ENCODE measurements around the gene EPDR1.
"Not testable (repeated sequence)": the region's sequence is repeated elsewhere in the genome, so short reads cannot be mapped to it uniquely, and the experiment has no call there.

The EPDR1 gene

DNA sequence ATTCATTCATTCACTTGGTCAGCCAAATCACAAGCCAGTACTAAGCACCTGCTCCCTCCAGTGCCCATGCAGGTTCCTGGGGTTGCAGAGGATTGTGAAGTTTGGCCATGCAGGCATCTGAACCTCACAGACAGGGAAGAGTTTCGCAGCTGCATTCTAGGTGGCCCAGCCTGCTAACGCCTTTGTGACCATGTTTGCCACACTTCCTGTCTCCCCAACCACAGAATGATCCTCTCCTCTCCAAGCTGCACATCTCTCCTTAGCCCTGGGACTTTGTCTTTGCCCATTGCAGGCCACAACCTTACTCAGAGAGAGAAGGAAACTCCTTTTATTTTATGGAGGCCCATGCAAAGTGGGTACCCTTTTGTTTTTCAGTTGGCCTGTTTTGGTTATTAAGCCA, 31.8 kb downstream of the EPDR1 start:
- no peaks in the 10 kb centered on the region for H3K27me3 ChIP-seq (ENCODE audit: control insufficient read depth, insufficient read depth, low read length)
- H3K36me3 ChIP-seq (ENCODE audit: control insufficient read depth, insufficient read depth, low read length) = no peaks in the 10 kb centered on the region
- H3K27ac ChIP-seq (ENCODE audit: low read length) = no peak overlapping the region
- H3K4me1 ChIP-seq (ENCODE audit: control insufficient read depth, insufficient read depth, low read length) = no peaks in the 10 kb centered on the region
- no CpG with 5 or more reads among the region's 2 CpGs for WGBS (ENCODE audit: insufficient coverage, insufficient read length)
- no peaks in the 10 kb centered on the region for H3K9me3 ChIP-seq (ENCODE audit: control insufficient read depth, insufficient read depth, low read length)
- DNase-seq (ENCODE audit: low read depth, low spot score) = no peak
- H3K4me3 ChIP-seq (ENCODE audit: low read length) = no peak overlapping the region

DNA sequence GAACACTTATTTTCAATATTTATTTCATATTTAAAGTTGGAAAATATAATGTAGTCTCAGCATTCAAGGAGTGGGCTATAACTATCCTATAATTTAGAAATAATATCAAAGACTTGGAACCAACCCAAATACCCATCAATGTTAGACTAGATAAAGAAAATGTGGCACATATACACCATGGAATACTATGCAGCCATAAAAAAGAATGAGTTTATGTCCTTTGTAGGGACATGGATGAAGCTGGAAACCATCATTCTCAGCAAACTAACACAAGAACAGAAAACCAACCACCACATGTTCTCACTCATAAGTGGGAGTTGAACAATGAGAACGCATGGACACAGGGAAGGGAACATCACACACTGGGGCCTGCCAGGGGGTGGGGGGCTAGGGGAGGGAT, 33.8 kb downstream of the EPDR1 start:
- H3K4me3 ChIP-seq (ENCODE audit: low read length); H3K27ac ChIP-seq (ENCODE audit: low read length); H3K9me3 ChIP-seq (ENCODE audit: control insufficient read depth, insufficient read depth, low read length); DNase-seq (ENCODE audit: low read depth, low spot score); H3K36me3 ChIP-seq (ENCODE audit: control insufficient read depth, insufficient read depth, low read length); H3K4me1 ChIP-seq (ENCODE audit: control insufficient read depth, insufficient read depth, low read length); H3K27me3 ChIP-seq (ENCODE audit: control insufficient read depth, insufficient read depth, low read length): not testable (repeated sequence)
- WGBS (ENCODE audit: insufficient coverage, insufficient read length) = no CpG with 5 or more reads among the region's 1 CpG

DNA sequence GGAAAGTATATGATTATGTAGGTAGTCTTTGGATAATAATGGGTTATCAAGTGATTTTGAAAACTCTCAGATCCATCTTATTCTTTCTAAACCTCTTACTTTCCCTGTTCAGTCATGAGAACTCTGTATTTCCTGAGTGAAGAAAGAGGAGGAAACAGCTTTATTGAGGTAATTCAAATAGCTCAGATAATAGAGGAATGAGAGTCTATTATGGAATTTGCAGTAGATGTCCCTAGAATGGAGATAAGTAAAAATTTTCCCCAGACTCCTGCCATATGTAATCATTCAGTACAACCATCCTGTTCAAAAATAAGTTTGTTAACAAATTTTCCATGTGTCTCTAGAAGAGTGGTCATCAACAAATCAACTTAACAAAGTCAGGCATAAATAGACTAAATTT, 36.4 kb downstream of the EPDR1 start:
- Histone ChIP-seq H3K4me1 (ENCODE audit: control insufficient read depth, insufficient read depth, low read length) (no peaks in the 10 kb centered on the region), H3K36me3 (ENCODE audit: control insufficient read depth, insufficient read depth, low read length) (no peaks in the 10 kb centered on the region), H3K27ac (ENCODE audit: low read length) (no peak overlapping the region), H3K27me3 (ENCODE audit: control insufficient read depth, insufficient read depth, low read length) (no peaks in the 10 kb centered on the region), H3K4me3 (ENCODE audit: low read length) (no peak overlapping the region), H3K9me3 (ENCODE audit: control insufficient read depth, insufficient read depth, low read length) (no peaks in the 10 kb centered on the region)
- no peak for DNase-seq (ENCODE audit: low read depth, low spot score)

DNA sequence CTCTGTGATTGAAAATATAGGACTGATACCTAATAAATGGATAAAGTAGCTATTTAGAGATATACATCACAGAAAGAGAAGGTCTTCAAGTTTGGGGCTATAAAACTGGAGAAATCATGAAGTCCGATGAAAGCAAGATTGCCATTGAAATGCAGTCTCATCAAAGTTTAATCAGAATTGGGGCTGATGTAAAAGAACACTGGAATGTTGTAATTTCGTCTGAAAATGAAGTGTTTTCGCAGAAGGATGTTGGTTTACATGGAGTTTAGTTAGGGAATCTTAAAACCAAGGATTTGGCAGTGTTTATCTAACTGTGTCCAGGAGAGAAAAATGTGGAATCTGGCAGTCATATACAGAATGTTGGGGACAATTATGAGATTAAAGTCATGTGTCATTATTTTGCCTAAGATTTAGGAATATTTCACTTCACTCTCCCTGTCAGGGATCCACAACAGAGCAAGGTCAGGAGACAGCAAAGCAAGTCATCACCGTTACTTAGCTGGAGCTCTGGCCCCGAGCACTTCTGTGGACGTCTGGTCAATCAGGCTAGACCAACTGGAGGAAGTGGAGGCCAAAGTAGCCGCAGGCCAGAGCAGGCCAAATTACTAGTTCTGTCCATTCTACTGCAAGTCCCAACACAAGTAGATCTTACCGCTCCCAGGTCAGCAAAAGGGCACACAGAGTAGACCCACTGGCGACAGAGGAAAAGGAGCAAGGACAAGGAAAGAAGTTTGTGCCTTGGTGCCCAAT, 37.0 kb downstream of the EPDR1 start:
- Histone ChIP-seq H3K27ac (ENCODE audit: low read length) (no peak overlapping the region), H3K27me3 (ENCODE audit: control insufficient read depth, insufficient read depth, low read length) (no peaks in the 10 kb centered on the region), H3K9me3 (ENCODE audit: control insufficient read depth, insufficient read depth, low read length) (no peaks in the 10 kb centered on the region), H3K4me3 (ENCODE audit: low read length) (no peak overlapping the region), H3K36me3 (ENCODE audit: control insufficient read depth, insufficient read depth, low read length) (no peaks in the 10 kb centered on the region), H3K4me1 (ENCODE audit: control insufficient read depth, insufficient read depth, low read length) (no peaks in the 10 kb centered on the region)
- WGBS (ENCODE audit: insufficient coverage, insufficient read length) = no CpG with 5 or more reads among the region's 9 CpGs
- DNase-seq (ENCODE audit: low read depth, low spot score) = no peak

DNA sequence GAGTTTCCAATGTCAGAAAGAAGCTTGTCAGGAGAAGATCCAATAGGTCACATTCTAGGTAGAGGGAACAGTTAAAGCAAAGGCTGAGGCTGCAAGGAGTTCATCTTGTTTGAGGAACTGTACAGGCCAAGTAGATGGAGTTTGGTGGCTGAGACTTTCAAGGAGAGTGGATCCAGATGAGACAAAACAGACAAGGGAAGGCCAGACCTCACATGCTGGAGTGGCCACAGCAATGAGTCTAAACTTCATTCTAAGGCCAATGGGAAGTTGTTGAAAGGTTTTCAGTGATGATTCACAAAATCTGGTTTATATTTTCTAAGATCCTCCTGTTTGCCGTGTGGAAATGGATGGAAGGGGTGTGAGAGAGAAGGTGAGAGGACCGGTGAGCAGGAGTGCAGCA, 40.0 kb downstream of the EPDR1 start:
- Histone ChIP-seq H3K4me3 (ENCODE audit: low read length) (no peak overlapping the region), H3K4me1 (ENCODE audit: control insufficient read depth, insufficient read depth, low read length) (no peaks in the 10 kb centered on the region), H3K9me3 (ENCODE audit: control insufficient read depth, insufficient read depth, low read length) (no peaks in the 10 kb centered on the region), H3K27ac (ENCODE audit: low read length) (no peak overlapping the region), H3K27me3 (ENCODE audit: control insufficient read depth, insufficient read depth, low read length) (no peaks in the 10 kb centered on the region), H3K36me3 (ENCODE audit: control insufficient read depth, insufficient read depth, low read length) (no peaks in the 10 kb centered on the region)
- no peak for DNase-seq (ENCODE audit: low read depth, low spot score)
- no CpG with 5 or more reads among the region's 2 CpGs for WGBS (ENCODE audit: insufficient coverage, insufficient read length)

DNA sequence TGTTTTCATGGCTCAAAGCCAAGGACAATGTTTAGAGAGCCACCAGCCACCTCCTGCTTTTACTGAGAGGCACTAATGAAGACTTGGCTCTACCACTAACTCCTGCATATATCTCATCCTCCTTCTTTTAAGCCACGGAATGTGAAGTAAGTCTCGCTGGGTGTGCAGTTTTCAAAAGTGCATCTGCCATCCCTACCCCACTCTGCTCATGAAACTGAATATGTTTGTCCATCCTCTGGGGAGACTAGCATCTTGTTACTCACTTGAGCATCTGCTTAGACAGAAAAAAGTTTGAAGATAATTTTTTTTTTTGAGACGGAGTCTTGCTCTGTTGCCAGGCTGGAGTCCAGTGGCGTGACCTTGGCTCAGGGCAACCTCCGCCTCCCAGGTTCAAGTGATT, 40.8 kb downstream of the EPDR1 start:
- no peak overlapping the region for H3K4me3 ChIP-seq (ENCODE audit: low read length)
- H3K36me3 ChIP-seq (ENCODE audit: control insufficient read depth, insufficient read depth, low read length) = no peaks in the 10 kb centered on the region
- H3K9me3 ChIP-seq (ENCODE audit: control insufficient read depth, insufficient read depth, low read length) = no peaks in the 10 kb centered on the region
- no peak overlapping the region for H3K27ac ChIP-seq (ENCODE audit: low read length)
- H3K27me3 ChIP-seq (ENCODE audit: control insufficient read depth, insufficient read depth, low read length) = no peaks in the 10 kb centered on the region
- H3K4me1 ChIP-seq (ENCODE audit: control insufficient read depth, insufficient read depth, low read length) = no peaks in the 10 kb centered on the region
- no peak for DNase-seq (ENCODE audit: low read depth, low spot score)
- no CpG with 5 or more reads among the region's 5 CpGs for WGBS (ENCODE audit: insufficient coverage, insufficient read length)

DNA sequence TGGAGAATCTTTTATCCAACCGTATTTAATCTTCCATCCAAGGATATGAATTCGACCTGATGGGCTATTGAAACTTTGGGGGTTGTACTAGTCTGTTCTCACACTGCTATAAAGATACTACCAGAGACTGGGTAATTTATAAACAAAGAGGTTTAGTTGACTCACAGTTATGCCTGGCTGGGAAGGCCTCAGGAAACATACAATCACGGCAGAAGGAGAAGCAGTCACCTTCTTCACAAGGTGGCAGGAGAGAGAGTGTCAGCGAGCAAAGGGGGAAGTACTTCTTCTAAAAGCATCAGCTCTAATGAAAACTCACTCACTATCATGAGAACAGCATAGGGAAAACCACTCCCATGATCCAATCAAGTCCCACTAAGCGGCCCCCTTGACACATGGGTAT, 43.8 kb downstream of the EPDR1 start:
- no CpG with 5 or more reads among the region's 5 CpGs for WGBS (ENCODE audit: insufficient coverage, insufficient read length)
- no peaks in the 10 kb centered on the region for H3K4me1 ChIP-seq (ENCODE audit: control insufficient read depth, insufficient read depth, low read length)

DNA sequence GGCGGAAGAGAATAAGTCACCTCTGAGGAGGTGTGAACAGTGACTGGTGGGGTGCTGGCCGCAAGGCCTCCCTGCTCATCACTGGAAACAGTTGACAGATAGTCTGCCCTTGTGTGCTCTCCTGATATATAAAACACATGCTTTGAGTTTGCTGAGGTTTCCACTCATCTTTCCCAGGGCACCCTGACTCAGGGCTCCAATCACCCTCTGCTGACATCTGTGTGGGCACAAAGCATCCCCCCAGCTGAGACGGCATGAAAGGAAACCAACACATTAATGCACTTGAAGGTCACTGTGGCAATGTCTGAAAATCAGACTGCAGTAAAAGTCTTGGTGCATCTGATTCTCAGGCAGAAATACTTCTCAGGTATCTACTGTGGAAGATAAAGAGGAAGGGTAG, 49.8 kb downstream of the EPDR1 start:
- WGBS (ENCODE audit: insufficient coverage, insufficient read length) = no CpG with 5 or more reads among the region's 3 CpGs
- no peaks in the 10 kb centered on the region for H3K4me1 ChIP-seq (ENCODE audit: control insufficient read depth, insufficient read depth, low read length)
- H3K9me3 ChIP-seq (ENCODE audit: control insufficient read depth, insufficient read depth, low read length) = no peaks in the 10 kb centered on the region
- no peaks in the 10 kb centered on the region for H3K36me3 ChIP-seq (ENCODE audit: control insufficient read depth, insufficient read depth, low read length)
- no peak for DNase-seq (ENCODE audit: low read depth, low spot score)
- H3K27ac ChIP-seq (ENCODE audit: low read length) = no peak overlapping the region
- no peaks in the 10 kb centered on the region for H3K27me3 ChIP-seq (ENCODE audit: control insufficient read depth, insufficient read depth, low read length)
- no peak overlapping the region for H3K4me3 ChIP-seq (ENCODE audit: low read length)

More for the DNA sequence above, 43.8 kb downstream of the EPDR1 start:
- Histone ChIP-seq H3K36me3 (ENCODE audit: control insufficient read depth, insufficient read depth, low read length) (no peaks in the 10 kb centered on the region), H3K27ac (ENCODE audit: low read length) (no peak overlapping the region), H3K4me3 (ENCODE audit: low read length) (no peak overlapping the region), H3K27me3 (ENCODE audit: control insufficient read depth, insufficient read depth, low read length) (no peaks in the 10 kb centered on the region), H3K9me3 (ENCODE audit: control insufficient read depth, insufficient read depth, low read length) (no peaks in the 10 kb centered on the region)
- DNase-seq (ENCODE audit: low read depth, low spot score) = no peak

DNA sequence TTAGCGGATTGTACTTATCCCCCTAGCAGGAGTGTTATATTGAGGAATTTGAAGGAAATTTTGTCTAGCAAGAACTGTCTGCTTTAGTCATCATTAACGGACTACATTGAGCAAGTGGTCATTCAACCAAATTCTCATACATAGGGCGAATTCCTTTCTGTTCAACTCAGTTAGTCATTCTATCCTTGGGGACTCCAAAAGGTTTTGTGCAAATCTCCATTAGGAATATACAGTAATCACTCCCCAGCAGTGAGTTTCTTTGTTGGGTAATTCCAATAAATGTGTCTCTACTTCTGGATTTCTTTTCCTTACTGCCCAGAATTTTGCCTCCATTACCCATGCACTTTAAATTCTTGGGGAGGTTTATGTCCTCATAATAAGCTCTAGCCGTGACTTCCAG, 51.1 kb downstream of the EPDR1 start:
- Histone ChIP-seq H3K27ac (ENCODE audit: low read length) (no peak overlapping the region), H3K36me3 (ENCODE audit: control insufficient read depth, insufficient read depth, low read length) (no peaks in the 10 kb centered on the region), H3K27me3 (ENCODE audit: control insufficient read depth, insufficient read depth, low read length) (no peaks in the 10 kb centered on the region), H3K4me3 (ENCODE audit: low read length) (no peak overlapping the region), H3K4me1 (ENCODE audit: control insufficient read depth, insufficient read depth, low read length) (no peaks in the 10 kb centered on the region), H3K9me3 (ENCODE audit: control insufficient read depth, insufficient read depth, low read length) (no peaks in the 10 kb centered on the region)
- no peak for DNase-seq (ENCODE audit: low read depth, low spot score)
- WGBS (ENCODE audit: insufficient coverage, insufficient read length) = no CpG with 5 or more reads among the region's 4 CpGs

DNA sequence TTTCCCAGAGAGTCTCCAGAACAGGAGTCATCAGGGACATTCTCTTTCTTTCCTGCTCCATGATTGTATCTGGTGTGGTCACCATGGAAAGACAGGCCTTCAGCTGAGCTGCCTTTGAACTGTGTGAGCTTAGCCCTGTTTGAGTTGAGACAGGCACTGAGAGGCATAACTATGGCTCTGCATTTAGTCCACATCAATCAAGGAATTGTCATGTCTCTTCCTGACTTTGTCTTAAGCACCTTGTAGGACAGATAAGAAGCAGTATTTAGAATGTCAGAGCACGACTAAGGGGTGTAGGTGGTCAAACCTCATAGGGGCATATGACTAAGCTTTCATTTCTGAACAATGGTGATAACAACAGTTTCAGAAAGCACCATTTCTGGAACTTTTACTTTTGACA, 53.5 kb downstream of the EPDR1 start:
- no peak overlapping the region for H3K4me3 ChIP-seq (ENCODE audit: low read length)
- H3K9me3 ChIP-seq (ENCODE audit: control insufficient read depth, insufficient read depth, low read length) = no peaks in the 10 kb centered on the region
- H3K36me3 ChIP-seq (ENCODE audit: control insufficient read depth, insufficient read depth, low read length) = no peaks in the 10 kb centered on the region
- H3K4me1 ChIP-seq (ENCODE audit: control insufficient read depth, insufficient read depth, low read length) = no peaks in the 10 kb centered on the region
- H3K27ac ChIP-seq (ENCODE audit: low read length) = no peak overlapping the region
- no peak for DNase-seq (ENCODE audit: low read depth, low spot score)
- no peaks in the 10 kb centered on the region for H3K27me3 ChIP-seq (ENCODE audit: control insufficient read depth, insufficient read depth, low read length)
- WGBS (ENCODE audit: insufficient coverage, insufficient read length) = no CpG with 5 or more reads among the region's 1 CpG

DNA sequence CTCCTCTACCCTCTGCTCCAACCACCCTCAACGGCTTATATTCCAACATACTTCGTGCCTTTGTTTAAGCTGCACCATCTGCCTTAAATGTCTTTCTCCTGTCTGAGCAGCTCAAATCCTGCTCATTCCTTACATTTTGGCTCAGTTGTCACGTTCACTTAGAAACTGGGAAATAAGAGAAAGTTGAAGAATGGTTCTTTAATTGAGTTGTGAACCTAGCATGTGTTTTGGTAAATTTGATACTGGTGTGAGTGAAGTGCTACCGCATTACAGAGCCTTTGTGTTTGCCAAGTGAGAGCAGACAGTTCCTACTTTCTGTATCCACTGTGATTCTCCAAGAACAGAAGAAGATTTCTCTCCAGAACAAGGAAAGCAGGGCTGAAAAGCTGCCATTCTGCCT, 54.3 kb downstream of the EPDR1 start:
- H3K27ac ChIP-seq (ENCODE audit: low read length) = no peak overlapping the region
- no peaks in the 10 kb centered on the region for H3K4me1 ChIP-seq (ENCODE audit: control insufficient read depth, insufficient read depth, low read length)
- no peaks in the 10 kb centered on the region for H3K9me3 ChIP-seq (ENCODE audit: control insufficient read depth, insufficient read depth, low read length)
- no peaks in the 10 kb centered on the region for H3K36me3 ChIP-seq (ENCODE audit: control insufficient read depth, insufficient read depth, low read length)
- no peaks in the 10 kb centered on the region for H3K27me3 ChIP-seq (ENCODE audit: control insufficient read depth, insufficient read depth, low read length)
- no CpG with 5 or more reads among the region's 4 CpGs for WGBS (ENCODE audit: insufficient coverage, insufficient read length)
- DNase-seq (ENCODE audit: low read depth, low spot score) = no peak
- H3K4me3 ChIP-seq (ENCODE audit: low read length) = no peak overlapping the region

Measured in iPS DF 6.9 (cell line).